Stomach (tissue), 4 donors: ENCODE measurements around the gene BCAR3.
A peak's percentile ranks its signal among the peaks of the same experiment; 100 is the strongest.

Experiments
- EP300 ChIP-seq: sonication (generic); formaldehyde crosslinking; IDR thresholded peaks from one replicate; pipeline ENCODE4 v1.6.1; 2017; ENCODE audit warnings: antibody characterized with exemption
- POLR2A ChIP-seq, 4 donors: fragments of 450-650 bp; IDR thresholded peaks; one replicate each; pipeline ENCODE4 v1.6.1; 2016; ENCODE audit warnings: antibody characterized with exemption in 4 of 4, control low read depth in 2 of 4, mild to moderate bottlenecking in 1 of 4, moderate library complexity in 1 of 4
- POLR2AphosphoS5 ChIP-seq, 3 donors: sonication (generic); formaldehyde crosslinking; IDR thresholded peaks; one replicate each; pipeline ENCODE4 v1.6.1; 2016; ENCODE audit warnings: antibody characterized with exemption in 3 of 3
- TF ChIP-seq, protein P1 (sequence below), 7 experiments: fragments of 450-650 bp in 4 of 7; fragments of 200-600 bp in 3 of 7; sonication (generic) in 3 of 7; IDR thresholded peaks; one replicate each; pipeline ENCODE4 v1.5.1; 2016 to 2019; ENCODE audit warnings: antibody characterized with exemption in 7 of 7, control low read depth in 2 of 7, mild to moderate bottlenecking in 1 of 7

DNA sequence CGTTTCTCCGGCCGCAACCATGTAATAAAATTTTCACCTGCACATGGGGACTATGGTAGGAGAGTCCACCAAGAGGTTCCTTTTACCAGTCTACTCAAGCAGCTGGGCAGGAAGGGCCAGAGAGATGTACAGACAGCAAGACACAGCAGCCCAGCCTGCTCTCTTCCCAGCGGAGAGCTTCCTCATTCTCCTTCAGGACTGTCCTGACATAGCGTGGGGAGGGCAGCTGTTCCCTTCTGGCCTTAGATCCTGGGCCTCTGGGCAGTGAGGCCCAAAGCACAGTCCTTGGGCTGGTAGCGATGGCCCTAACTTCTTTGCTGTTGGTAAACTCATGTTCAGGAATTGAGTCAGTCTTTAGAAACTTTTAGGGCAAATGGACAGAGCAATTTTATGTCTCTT lies 89.1 kb downstream of the BCAR3 start:
- TF ChIP-seq, protein P1, sequence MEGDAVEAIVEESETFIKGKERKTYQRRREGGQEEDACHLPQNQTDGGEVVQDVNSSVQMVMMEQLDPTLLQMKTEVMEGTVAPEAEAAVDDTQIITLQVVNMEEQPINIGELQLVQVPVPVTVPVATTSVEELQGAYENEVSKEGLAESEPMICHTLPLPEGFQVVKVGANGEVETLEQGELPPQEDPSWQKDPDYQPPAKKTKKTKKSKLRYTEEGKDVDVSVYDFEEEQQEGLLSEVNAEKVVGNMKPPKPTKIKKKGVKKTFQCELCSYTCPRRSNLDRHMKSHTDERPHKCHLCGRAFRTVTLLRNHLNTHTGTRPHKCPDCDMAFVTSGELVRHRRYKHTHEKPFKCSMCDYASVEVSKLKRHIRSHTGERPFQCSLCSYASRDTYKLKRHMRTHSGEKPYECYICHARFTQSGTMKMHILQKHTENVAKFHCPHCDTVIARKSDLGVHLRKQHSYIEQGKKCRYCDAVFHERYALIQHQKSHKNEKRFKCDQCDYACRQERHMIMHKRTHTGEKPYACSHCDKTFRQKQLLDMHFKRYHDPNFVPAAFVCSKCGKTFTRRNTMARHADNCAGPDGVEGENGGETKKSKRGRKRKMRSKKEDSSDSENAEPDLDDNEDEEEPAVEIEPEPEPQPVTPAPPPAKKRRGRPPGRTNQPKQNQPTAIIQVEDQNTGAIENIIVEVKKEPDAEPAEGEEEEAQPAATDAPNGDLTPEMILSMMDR (IDR thresholded peaks at IDR 0.05), result no peak
- TF ChIP-seq POLR2A (IDR thresholded peaks at IDR 0.05) (no peak), EP300 (no peak), POLR2AphosphoS5 (IDR thresholded peaks at IDR 0.05) (peak in 1 of 3 donors; percentile 0)
